ENCODE measurements around the gene GASK1B. TPM values are rescaled to one million over a fixed set of nuclear protein-coding genes. Genes with fewer than 3 reads are reported as not detected.

GASK1B gene
- total and polyA plus RNA-seq, 2 of the 4 experiments (the other 2 are of a cell fraction) = 4.1 to 5.4 TPM

GRCh38 chr4:158200214-158200613, 27.4 kb upstream of the GASK1B start:
- Histone ChIP-seq H3K9me1 (ENCODE audit: insufficient read depth, low read length) (no peaks in the 10 kb centered on the region), H2AK5ac (ENCODE audit: low read depth, low read length) (no peak overlapping the region), H3K9ac (ENCODE audit: low read depth, low read length) (no peak overlapping the region), H4K8ac (ENCODE audit: low read depth in 2 of 2, low read length in 2 of 2) (no peak overlapping the region), H3K9me3 (ENCODE audit: control insufficient read depth, insufficient read depth, low read length) (no peaks in the 10 kb centered on the region), H2AFZ (replicated peaks; ENCODE audit: low read length, poor library complexity) (no peak overlapping the region), H2BK20ac (ENCODE audit: low read depth, low read length) (no peak overlapping the region), H3K23ac (ENCODE audit: low read depth, low read length) (no peak overlapping the region), H4K20me1 (ENCODE audit: insufficient read depth, low read length) (no peaks in the 10 kb centered on the region), H2BK15ac (ENCODE audit: low read depth, low read length) (no peak overlapping the region), H3K79me1 (ENCODE audit: low read depth in 1 of 2, low read length in 2 of 2) (no peaks in the 10 kb centered on the region), H4K5ac (ENCODE audit: low read depth, low read length) (no peak overlapping the region), H3K4ac (ENCODE audit: low read depth, low read length) (no peak overlapping the region), H3K27ac (ENCODE audit: insufficient read depth, low read length) (no peak overlapping the region), H3K27me3 (ENCODE audit: control insufficient read depth, insufficient read depth, low read length) (peaks cover 9% of the 10 kb centered on the region), H3K4me3 (ENCODE audit: insufficient read depth, low read depth, low read length) (no peak overlapping the region), H2BK5ac (ENCODE audit: low read depth, low read length, poor library complexity, severe bottlenecking) (no peak overlapping the region), H2BK120ac (ENCODE audit: low read depth, low read length) (no peak overlapping the region), H3K4me2 (ENCODE audit: low read depth, low read length) (no peak overlapping the region), H3K36me3 (ENCODE audit: control insufficient read depth, insufficient read depth, low read length) (no peaks in the 10 kb centered on the region), H2AK9ac (replicated peaks; ENCODE audit: low read depth, low read length, poor library complexity) (no peak overlapping the region), H4K91ac (ENCODE audit: insufficient read depth, low read depth, low read length) (no peak overlapping the region), H3K18ac (ENCODE audit: low read depth, low read length) (no peak overlapping the region), H3K4me1 (ENCODE audit: control insufficient read depth, insufficient read depth, low read length) (no peaks in the 10 kb centered on the region), H3K56ac (ENCODE audit: extremely low read depth, insufficient read depth, low read length) (no peak overlapping the region), H3K14ac (replicated peaks; ENCODE audit: low read depth, low read length) (no peak overlapping the region)
- CTCF ChIA-PET = no interaction called here
- no peak for DNase-seq
- dilution Hi-C loops (cut with HindIII; ENCODE audit: low sequenced_read_pairs, unreplicated experiment) (no loop called here), intact Hi-C loops (cut with micrococcal nuclease) (no loop called here), in situ Hi-C loops (cut with MboI; ENCODE audit: low sequenced_read_pairs) (no loop called here)
- TF ChIP-seq SMC3 (IDR thresholded peaks at IDR 0.05; ENCODE audit: low read depth, low read length) = no peak
- no peak for TF ChIP-seq RFX5 (IDR thresholded peaks at IDR 0.05; ENCODE audit: low read depth, low read length)
- TF ChIP-seq MAFK (IDR thresholded peaks at IDR 0.05; ENCODE audit: low read depth, low read length) = no peak
- TF ChIP-seq POLR2A (IDR thresholded peaks at IDR 0.05; ENCODE audit: low read depth, low read length) = no peak
- TF ChIP-seq RAD21 (IDR thresholded peaks at IDR 0.05; ENCODE audit: low read length) = no peak
- no peak for TF ChIP-seq USF2 (IDR thresholded peaks at IDR 0.05; ENCODE audit: low read depth, low read length)
- ATAC-seq (ENCODE audit: low read depth) = no peak
- POLR2A ChIA-PET (ENCODE audit: unreplicated experiment) = no interaction called here
- BruUV-seq (replicated peaks) = no TSS peak
- WGBS, 2 experiments (ENCODE audit: extremely low coverage in 2 of 2, insufficient read length in 1 of 2) = 100% methylated on average over 1 of the region's 3 CpGs; no CpG with 5 or more reads in 1 of the 2 experiments
